ENCODE data around the gene OLFML2A.

DNA sequence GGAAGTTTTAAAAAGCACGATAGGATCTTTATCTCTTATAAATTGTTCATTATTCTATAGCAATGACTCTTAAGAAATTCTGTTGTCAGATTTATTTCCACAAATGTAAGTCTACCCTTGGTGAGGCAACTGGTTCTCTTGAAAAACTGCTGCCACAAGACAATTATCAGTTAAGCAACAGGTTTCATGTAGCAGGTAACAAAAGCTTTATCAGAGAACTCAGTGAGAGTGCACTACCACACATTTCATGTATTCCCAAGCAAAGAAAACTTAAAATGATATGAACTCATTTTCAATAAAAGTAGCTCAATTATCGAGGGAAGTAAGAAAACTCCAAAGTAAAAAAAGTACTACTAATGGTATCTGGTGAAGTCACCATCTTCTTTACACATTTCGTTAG, 15.2 kb upstream of the OLFML2A start:
- TF ChIP-seq, protein P1, sequence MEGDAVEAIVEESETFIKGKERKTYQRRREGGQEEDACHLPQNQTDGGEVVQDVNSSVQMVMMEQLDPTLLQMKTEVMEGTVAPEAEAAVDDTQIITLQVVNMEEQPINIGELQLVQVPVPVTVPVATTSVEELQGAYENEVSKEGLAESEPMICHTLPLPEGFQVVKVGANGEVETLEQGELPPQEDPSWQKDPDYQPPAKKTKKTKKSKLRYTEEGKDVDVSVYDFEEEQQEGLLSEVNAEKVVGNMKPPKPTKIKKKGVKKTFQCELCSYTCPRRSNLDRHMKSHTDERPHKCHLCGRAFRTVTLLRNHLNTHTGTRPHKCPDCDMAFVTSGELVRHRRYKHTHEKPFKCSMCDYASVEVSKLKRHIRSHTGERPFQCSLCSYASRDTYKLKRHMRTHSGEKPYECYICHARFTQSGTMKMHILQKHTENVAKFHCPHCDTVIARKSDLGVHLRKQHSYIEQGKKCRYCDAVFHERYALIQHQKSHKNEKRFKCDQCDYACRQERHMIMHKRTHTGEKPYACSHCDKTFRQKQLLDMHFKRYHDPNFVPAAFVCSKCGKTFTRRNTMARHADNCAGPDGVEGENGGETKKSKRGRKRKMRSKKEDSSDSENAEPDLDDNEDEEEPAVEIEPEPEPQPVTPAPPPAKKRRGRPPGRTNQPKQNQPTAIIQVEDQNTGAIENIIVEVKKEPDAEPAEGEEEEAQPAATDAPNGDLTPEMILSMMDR (IDR thresholded peaks at IDR 0.05), result no peak
- no peak for TF ChIP-seq POLR2A (IDR thresholded peaks at IDR 0.05)
